NAMALWA (cell line): ENCODE measurements around the gene CLCF1.
"Not testable (repeated sequence)": the region's sequence is repeated elsewhere in the genome, so short reads cannot be mapped to it uniquely, and the experiment has no call there.

Source experiments
- DNase-seq: peaks from one replicate; pipeline ENCODE4 v3.0.0-alpha.2; 2015; ENCODE audit warnings: low spot score

Gene CLCF1

GRCh38 chr11:67408437-67409200, 35.2 kb upstream of the CLCF1 start:
- no peak for DNase-seq

- no peak for DNase-seq
Observed at GRCh38 chr11:67407688-67408163, 34.3 kb upstream of the CLCF1 start.

GRCh38 chr11:67406969-67407687, 33.7 kb upstream of the CLCF1 start:
- DNase-seq = peak; percentile 70

GRCh38 chr11:67406420-67406968, 33.1 kb upstream of the CLCF1 start:
- no peak for DNase-seq

GRCh38 chr11:67405688-67406339, 32.4 kb upstream of the CLCF1 start:
- no peak for DNase-seq

- DNase-seq = no peak
Observed at GRCh38 chr11:67405196-67405567, 31.8 kb upstream of the CLCF1 start.

- DNase-seq = no peak
Observed at GRCh38 chr11:67404515-67405195, 31.3 kb upstream of the CLCF1 start.

GRCh38 chr11:67403085-67403484, 29.7 kb upstream of the CLCF1 start:
- DNase-seq = not testable (repeated sequence)

GRCh38 chr11:67402192-67402839, 28.9 kb upstream of the CLCF1 start:
- DNase-seq = not testable (repeated sequence)

- peak; percentile 89 for DNase-seq
Observed at GRCh38 chr11:67401495-67402191, 28.2 kb upstream of the CLCF1 start, which contains the start of gene PPP1CA. Gene PPP1CA, minus strand, starts transcription at chr11:67401858. Its CDS starts 76 bp downstream, at chr11:67401782.

GRCh38 chr11:67400942-67401494, 27.6 kb upstream of the CLCF1 start:
- DNase-seq = peak; percentile 48

- DNase-seq = no peak
Observed at GRCh38 chr11:67400251-67400941, 27.0 kb upstream of the CLCF1 start.

- no peak for DNase-seq
Observed at GRCh38 chr11:67398661-67399563, 25.5 kb upstream of the CLCF1 start.

GRCh38 chr11:67397986-67398660, 24.7 kb upstream of the CLCF1 start:
- no peak for DNase-seq

- no peak for DNase-seq
Observed at GRCh38 chr11:67397536-67397935, 24.1 kb upstream of the CLCF1 start.

GRCh38 chr11:67396587-67397389, 23.4 kb upstream of the CLCF1 start:
- DNase-seq = no peak

GRCh38 chr11:67396259-67396581, 22.8 kb upstream of the CLCF1 start:
- DNase-seq = no peak
